ENCODE measurements around the gene SNIP1. TPM values are rescaled to one million over a fixed set of nuclear protein-coding genes. Genes with fewer than 3 reads are reported as not detected.
A peak's percentile ranks its signal among the peaks of the same experiment; 100 is the strongest.

The SNIP1 gene
- total and polyA plus RNA-seq, 12 donors = 4.0 to 22.4 (median 14.1) TPM

DNA sequence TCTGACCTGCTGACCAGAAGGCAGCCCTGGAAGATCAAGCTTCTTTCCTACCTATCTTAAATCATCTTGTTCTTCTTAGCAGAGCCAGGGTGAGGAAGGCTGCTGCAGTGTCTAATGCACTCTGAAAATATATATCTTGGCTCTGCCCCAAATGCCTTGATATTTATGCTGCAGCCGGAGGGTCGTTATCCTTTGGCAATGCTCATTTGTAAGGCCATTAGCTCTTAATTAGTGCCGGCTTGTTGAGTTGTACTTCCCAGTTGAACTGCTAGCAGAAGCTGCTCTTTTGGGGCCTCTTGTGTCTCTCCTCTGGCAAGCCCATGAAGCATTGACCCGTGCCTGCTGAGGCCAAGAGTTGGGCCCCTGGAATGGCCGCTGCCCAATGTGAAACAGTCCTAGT is 45.8 kb upstream of the SNIP1 start:
- Histone ChIP-seq H3K9me3 (replicated peaks in 1 of 3) (no peaks in the 10 kb centered on the region), H3K27ac (no peak overlapping the region), H3K27me3 (no peaks in the 10 kb centered on the region), H3K36me3 (replicated peaks in 1 of 2) (no peaks in the 10 kb centered on the region), H3K4me3 (no peak overlapping the region), H3K4me1 (replicated peaks in 1 of 2) (peaks cover 3 to 10% of the 10 kb centered on the region in 2 donors)
- TF ChIP-seq POLR2A (IDR thresholded peaks at IDR 0.05) = no peak
- TF ChIP-seq, protein P1, sequence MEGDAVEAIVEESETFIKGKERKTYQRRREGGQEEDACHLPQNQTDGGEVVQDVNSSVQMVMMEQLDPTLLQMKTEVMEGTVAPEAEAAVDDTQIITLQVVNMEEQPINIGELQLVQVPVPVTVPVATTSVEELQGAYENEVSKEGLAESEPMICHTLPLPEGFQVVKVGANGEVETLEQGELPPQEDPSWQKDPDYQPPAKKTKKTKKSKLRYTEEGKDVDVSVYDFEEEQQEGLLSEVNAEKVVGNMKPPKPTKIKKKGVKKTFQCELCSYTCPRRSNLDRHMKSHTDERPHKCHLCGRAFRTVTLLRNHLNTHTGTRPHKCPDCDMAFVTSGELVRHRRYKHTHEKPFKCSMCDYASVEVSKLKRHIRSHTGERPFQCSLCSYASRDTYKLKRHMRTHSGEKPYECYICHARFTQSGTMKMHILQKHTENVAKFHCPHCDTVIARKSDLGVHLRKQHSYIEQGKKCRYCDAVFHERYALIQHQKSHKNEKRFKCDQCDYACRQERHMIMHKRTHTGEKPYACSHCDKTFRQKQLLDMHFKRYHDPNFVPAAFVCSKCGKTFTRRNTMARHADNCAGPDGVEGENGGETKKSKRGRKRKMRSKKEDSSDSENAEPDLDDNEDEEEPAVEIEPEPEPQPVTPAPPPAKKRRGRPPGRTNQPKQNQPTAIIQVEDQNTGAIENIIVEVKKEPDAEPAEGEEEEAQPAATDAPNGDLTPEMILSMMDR (IDR thresholded peaks at IDR 0.05) = no peak
- WGBS, 4 donors = 43 to 71% (median 58%) methylated on average over 5 of the region's 5 CpGs
- intact Hi-C loops (cut with DNase I) = loop anchor here in 1 of 2 donors (5.0 kb wide), 1 partner anchor 82 kb away; no protein-coding TSS in a partner anchor
- DNase-seq = no peak

DNA sequence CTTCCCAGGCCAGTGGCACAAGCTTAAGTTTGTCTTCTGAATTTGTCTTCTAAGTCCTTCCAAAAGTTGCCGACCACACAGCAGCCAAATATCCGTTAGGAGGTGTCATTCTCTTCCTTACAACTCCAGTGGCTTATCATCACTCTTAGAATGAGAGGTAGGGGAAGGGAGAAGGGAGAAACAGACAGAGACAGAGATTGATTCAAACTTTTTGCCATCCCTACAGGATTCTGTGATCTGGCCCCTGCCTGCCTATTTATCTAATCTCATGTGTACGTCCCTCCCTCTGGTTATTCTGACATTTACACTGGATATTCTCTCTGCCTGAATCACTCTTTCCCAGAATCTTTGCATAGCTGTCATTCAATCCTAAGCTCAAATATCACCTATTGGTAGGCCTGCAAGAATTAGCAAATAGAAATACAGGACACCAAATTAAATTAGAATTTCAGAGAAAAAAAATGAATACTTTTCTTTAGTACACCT is 42.1 kb upstream of the SNIP1 start:
- Histone ChIP-seq H3K27ac (peak overlapping the region in 3 of 5 donors; percentile 74 to 92 (median 79)), H3K4me1 (replicated peaks in 1 of 2) (peaks cover 6 to 24% of the 10 kb centered on the region in 2 donors), H3K4me3 (peak overlapping the region in 2 of 4 donors; percentile 78 to 87), H3K36me3 (replicated peaks in 1 of 2) (peaks cover 0 to 21% of the 10 kb centered on the region in 2 donors), H3K9me3 (replicated peaks in 1 of 3) (no peaks in the 10 kb centered on the region), H3K27me3 (no peaks in the 10 kb centered on the region)
- intact Hi-C loops (cut with DNase I) = loop anchor here in 1 of 2 donors (5.0 kb wide), 1 partner anchor 86 kb away; no protein-coding TSS in a partner anchor
- DNase-seq = no peak
- WGBS, 4 donors = 0 to 2% (median 1%) methylated on average over 3 of the region's 3 CpGs
- TF ChIP-seq POLR2A (IDR thresholded peaks at IDR 0.05) = no peak
- TF ChIP-seq, protein P1 (IDR thresholded peaks at IDR 0.05) = no peak

DNA sequence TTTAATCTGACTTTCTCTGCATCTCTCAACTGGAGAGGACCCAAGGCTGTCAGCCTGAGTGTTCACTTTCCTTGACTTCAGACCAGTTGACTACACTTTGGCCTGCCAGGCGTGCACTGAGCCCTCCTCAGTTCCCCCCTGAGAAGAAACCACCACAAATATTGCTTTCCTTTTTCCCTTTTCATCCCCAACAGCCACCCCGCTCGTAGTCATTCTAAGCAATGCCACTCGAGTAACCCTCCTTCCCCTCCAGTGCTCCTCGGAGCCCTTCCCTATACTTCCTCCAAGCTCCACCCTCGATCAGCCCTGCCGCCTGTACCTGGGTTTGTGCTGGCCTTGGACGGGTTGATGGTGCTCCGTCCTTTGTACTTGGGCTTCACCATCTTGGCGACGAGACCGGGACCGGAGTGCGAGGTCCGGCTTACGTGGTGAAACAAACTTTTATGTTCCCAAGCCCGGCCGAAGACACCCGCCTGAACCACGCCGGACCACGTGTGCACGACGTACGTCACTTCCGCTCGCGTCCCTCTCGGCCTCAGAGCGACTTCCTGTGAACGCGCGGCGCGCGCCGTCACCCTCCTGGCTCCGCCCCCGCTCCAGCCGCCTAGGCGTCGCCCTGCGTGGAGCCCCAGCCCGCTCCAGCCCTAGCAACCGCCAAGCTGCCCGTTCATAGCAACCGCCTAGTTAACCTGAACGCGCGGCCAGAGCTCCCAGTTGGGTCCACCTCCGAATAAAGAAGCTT is 41.5 kb upstream of the SNIP1 start, which contains the start of gene GNL2:
Gene GNL2 (minus strand): TSS at position 498 of the 742 bp plus-strand sequence. CDS start 115 bp downstream, at position 383.
- Histone ChIP-seq H3K27me3 (no peaks in the 10 kb centered on the region), H3K4me3 (peak within 1 kb of the TSS; percentile 47 to 87 (median 74)), H3K27ac (peak within 1 kb of the TSS in 4 of 5 donors; percentile 68 to 92 (median 76)), H3K36me3 (replicated peaks in 1 of 2) (peaks cover 0 to 25% of the 10 kb centered on the region in 2 donors), H3K9me3 (replicated peaks in 1 of 3) (no peaks in the 10 kb centered on the region), H3K4me1 (replicated peaks in 1 of 2) (peaks cover 6 to 24% of the 10 kb centered on the region in 2 donors)
- TF ChIP-seq POLR2A (IDR thresholded peaks at IDR 0.05) = peak; percentile 45 to 77
- TF ChIP-seq, protein P1 (IDR thresholded peaks at IDR 0.05) = peak in 1 of 6 experiments; percentile 5
- 0 to 1% (median 1%) methylated on average over 33 to 51 of the region's 51 CpGs for WGBS, 4 donors
- intact Hi-C loops (cut with DNase I) = loop anchor here in 1 of 2 donors (5.0 kb wide), 1 partner anchor 87 kb away; no protein-coding TSS in a partner anchor
- peak; percentile 96 to 99 (median 97) for DNase-seq

DNA sequence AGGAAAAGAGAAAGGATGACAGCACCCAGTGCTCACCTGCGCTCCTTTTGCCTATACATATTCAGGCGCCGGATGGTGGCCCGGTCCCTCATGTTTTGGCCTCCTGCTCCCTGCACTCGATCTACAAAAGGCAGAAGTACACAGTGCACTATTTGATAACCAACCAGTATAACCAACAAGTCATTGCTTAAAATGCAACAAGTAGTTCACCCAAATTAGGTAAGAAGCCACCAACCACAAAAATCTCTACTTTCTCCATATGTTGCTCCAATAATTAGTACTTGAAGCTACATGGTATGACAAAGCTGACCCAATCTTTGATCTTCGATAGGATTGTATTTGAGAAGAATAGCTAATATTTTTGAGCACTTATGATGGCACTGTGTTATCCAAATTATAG is 39.6 kb upstream of the SNIP1 start:
- intact Hi-C loops (cut with DNase I) = loop anchor here in 1 of 2 donors (5.0 kb wide), 1 partner anchor 274 kb away; no protein-coding TSS in a partner anchor
- no peak overlapping the region for H3K27ac ChIP-seq
- H3K36me3 ChIP-seq (replicated peaks in 1 of 2) = peaks cover 0 to 41% of the 10 kb centered on the region in 2 donors
- H3K27me3 ChIP-seq = no peaks in the 10 kb centered on the region
- peaks cover 6 to 24% of the 10 kb centered on the region in 2 donors for H3K4me1 ChIP-seq (replicated peaks in 1 of 2)
- DNase-seq = no peak
- WGBS, 4 donors = 88 to 97% (median 95%) methylated on average over 6 of the region's 6 CpGs
- H3K9me3 ChIP-seq (replicated peaks in 1 of 3) = no peaks in the 10 kb centered on the region
- TF ChIP-seq, protein P1 (IDR thresholded peaks at IDR 0.05) = no peak
- TF ChIP-seq POLR2A (IDR thresholded peaks at IDR 0.05) = no peak
- no peak overlapping the region for H3K4me3 ChIP-seq
